K562 (cell line): ENCODE results near the gene ANO8. TPM values are rescaled to one million over a fixed set of nuclear protein-coding genes. Genes with fewer than 3 reads are reported as not detected.

ENCODE experiments used
- PML ChIP-seq: IDR thresholded peaks from 2 replicates; pipeline ENCODE4 v1.6.1; 2012; ENCODE audit warnings: low read length, inconsistent platforms
- POLR2A ChIP-seq: fragments of 450-650 bp; conservative IDR thresholded peaks from 2 replicates; pipeline ENCODE4 v1.6.1; 2016
- RBM22 ChIP-seq: fragments of 200-400 bp; formaldehyde crosslinking; IDR thresholded peaks from 2 replicates; pipeline ENCODE4 v1.6.1; 2018; ENCODE audit warnings: low read length, low read depth; ENCODE audit not compliant: poor library complexity, severe bottlenecking
- SMAD1 ChIP-seq: fragments of 150-350 bp; IDR thresholded peaks from 2 replicates; pipeline ENCODE4 v1.6.1; 2014; ENCODE audit warnings: low read length, low read depth; ENCODE audit not compliant: partially characterized antibody
- U2AF1 ChIP-seq: fragments of 200-400 bp; formaldehyde crosslinking; optimal IDR thresholded peaks from 2 replicates; pipeline ENCODE3; 2017; ENCODE audit warnings: mild to moderate bottlenecking, low read depth, low read length, moderate library complexity
- YBX1 ChIP-seq: fragments of 450-650 bp; IDR thresholded peaks from 2 replicates; pipeline ENCODE4 v1.7.1; 2016; ENCODE audit warnings: mild to moderate bottlenecking
- polyA plus RNA-seq, 8 experiments: library from polyadenylated mRNA; depleted of rRNA in 4 of 8; stranded (reverse) in 5 of 8; unstranded in 3 of 8; fragments of >200 nt; fragmentation: Nextera tagmentation in 2 of 8; fragmentation: Illumina TruSeq in 1 of 8; extraction: Ambion mirVana in 2 of 8; extraction: Trizol in 1 of 8; gene quantifications; 2 replicates each; pipeline versions ENCODE4 v1.2.1 to v1.2.3, GENCODE V29; 2011 to 2014; ENCODE audit warnings: inconsistent platforms in 1 of 8, missing spikeins in 1 of 8
- total RNA-seq, 7 experiments: library from RNA; depleted of rRNA in 6 of 7; stranded (reverse); fragments of >200 nt in 6 of 7; fragmentation: Illumina TruSeq in 2 of 7; extraction: Trizol in 2 of 7; gene quantifications; 2 replicates each; pipeline versions ENCODE4 v1.2.1 to v1.2.3, GENCODE V29; 2011 to 2021; ENCODE audit warnings: low replicate concordance in 1 of 7
- TF ChIP-seq, protein P1 (sequence below): sonication (generic); IDR thresholded peaks from 2 replicates; pipeline ENCODE4 v1.6.1; 2016
- TF ChIP-seq, protein P2 (sequence below), 2 experiments: fragments of 450-650 bp in 1 of 2; sonication (generic) in 1 of 2; formaldehyde crosslinking in 1 of 2; IDR thresholded peaks in 1 of 2; conservative IDR thresholded peaks in 1 of 2; 2 replicates each; pipeline versions ENCODE4 v1.6.1 to v1.8.1; 2016 to 2023; ENCODE audit warnings: mild to moderate bottlenecking in 2 of 2, moderate library complexity in 2 of 2, inconsistent platforms in 1 of 2, missing genetic modification reagents in 1 of 2
- TF ChIP-seq, protein P3 (sequence below), 2 experiments: fragments of 450-650 bp; IDR thresholded peaks; 2 replicates each; pipeline ENCODE4 v1.6.1; 2016; ENCODE audit warnings: mild to moderate bottlenecking in 2 of 2, borderline replicate concordance in 1 of 2, low read depth in 1 of 2, moderate library complexity in 1 of 2
- TF ChIP-seq, protein P4 (sequence below): fragments of 250-450 bp; sonication (Bioruptor Pico); IDR thresholded peaks from 2 replicates; pipeline ENCODE4 v1.5.0; 2021; ENCODE audit warnings: mild to moderate bottlenecking, borderline replicate concordance
- TF ChIP-seq, protein P5 (sequence below): fragments of 450-650 bp; IDR thresholded peaks from 2 replicates; pipeline ENCODE4 v1.6.1; 2016; ENCODE audit warnings: borderline replicate concordance

ANO8 gene
- total and polyA plus RNA-seq, 9 of the 15 experiments (the other 6 are each of a cell fraction or from before 2014, with no cell fraction given) = 0.07 to 7.6 (median 2.3) TPM; not detected in 1

DNA sequence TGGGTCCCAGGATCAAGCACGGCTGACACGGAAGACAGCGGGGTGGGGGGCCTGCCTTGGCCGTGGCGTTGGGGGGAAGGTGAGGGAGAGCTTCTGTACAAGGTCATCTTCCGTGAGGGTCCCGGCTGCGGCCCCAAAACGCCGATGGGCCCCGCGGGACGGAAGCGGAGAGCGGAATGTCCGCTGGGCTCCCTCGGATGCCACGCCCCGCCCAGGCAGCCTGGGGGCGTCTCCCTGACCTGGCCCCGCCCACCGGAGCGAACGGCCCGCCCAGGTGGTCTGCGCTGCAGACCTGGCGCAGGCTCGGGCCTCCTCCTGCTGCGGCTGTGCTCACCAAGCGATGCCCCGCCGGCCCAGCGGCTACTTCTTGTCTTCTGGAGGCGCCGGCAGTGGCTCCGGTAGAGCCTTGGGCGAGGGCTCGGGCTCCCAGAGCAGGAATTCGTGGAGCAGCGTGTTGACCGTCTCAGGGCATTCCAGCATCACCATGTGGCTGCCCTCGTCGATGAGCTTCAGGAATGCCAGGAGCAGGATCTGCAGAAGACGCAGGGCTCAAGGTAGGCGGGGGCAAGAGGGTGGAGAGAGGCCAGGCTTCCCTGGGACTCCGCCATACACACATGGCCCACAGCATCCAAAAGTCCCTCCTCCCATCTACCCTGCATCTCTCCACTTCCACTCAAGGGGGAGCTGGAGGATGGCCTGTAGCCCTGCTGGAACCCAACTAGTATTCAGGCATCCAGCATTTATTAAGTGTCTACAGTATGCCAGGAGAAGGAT lies 42.2 kb downstream of the ANO8 start (continued):
- TF ChIP-seq, protein P1, sequence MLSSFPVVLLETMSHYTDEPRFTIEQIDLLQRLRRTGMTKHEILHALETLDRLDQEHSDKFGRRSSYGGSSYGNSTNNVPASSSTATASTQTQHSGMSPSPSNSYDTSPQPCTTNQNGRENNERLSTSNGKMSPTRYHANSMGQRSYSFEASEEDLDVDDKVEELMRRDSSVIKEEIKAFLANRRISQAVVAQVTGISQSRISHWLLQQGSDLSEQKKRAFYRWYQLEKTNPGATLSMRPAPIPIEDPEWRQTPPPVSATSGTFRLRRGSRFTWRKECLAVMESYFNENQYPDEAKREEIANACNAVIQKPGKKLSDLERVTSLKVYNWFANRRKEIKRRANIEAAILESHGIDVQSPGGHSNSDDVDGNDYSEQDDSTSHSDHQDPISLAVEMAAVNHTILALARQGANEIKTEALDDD = peak; percentile 53; the same call in 1 of the 2 replicates
- TF ChIP-seq RBM22 (no peak), U2AF1 (no peak), YBX1 (no peak), SMAD1 (no peak), PML (no peak), POLR2A (peak; percentile 84)
- TF ChIP-seq, protein P2, sequence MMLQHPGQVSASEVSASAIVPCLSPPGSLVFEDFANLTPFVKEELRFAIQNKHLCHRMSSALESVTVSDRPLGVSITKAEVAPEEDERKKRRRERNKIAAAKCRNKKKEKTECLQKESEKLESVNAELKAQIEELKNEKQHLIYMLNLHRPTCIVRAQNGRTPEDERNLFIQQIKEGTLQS (IDR thresholded peaks at IDR 0.05) = no peak
- TF ChIP-seq, protein P2 (CRISPR knock-in tag; conservative IDR thresholded peaks at IDR 0.05) = no peak
- TF ChIP-seq, protein P3, sequence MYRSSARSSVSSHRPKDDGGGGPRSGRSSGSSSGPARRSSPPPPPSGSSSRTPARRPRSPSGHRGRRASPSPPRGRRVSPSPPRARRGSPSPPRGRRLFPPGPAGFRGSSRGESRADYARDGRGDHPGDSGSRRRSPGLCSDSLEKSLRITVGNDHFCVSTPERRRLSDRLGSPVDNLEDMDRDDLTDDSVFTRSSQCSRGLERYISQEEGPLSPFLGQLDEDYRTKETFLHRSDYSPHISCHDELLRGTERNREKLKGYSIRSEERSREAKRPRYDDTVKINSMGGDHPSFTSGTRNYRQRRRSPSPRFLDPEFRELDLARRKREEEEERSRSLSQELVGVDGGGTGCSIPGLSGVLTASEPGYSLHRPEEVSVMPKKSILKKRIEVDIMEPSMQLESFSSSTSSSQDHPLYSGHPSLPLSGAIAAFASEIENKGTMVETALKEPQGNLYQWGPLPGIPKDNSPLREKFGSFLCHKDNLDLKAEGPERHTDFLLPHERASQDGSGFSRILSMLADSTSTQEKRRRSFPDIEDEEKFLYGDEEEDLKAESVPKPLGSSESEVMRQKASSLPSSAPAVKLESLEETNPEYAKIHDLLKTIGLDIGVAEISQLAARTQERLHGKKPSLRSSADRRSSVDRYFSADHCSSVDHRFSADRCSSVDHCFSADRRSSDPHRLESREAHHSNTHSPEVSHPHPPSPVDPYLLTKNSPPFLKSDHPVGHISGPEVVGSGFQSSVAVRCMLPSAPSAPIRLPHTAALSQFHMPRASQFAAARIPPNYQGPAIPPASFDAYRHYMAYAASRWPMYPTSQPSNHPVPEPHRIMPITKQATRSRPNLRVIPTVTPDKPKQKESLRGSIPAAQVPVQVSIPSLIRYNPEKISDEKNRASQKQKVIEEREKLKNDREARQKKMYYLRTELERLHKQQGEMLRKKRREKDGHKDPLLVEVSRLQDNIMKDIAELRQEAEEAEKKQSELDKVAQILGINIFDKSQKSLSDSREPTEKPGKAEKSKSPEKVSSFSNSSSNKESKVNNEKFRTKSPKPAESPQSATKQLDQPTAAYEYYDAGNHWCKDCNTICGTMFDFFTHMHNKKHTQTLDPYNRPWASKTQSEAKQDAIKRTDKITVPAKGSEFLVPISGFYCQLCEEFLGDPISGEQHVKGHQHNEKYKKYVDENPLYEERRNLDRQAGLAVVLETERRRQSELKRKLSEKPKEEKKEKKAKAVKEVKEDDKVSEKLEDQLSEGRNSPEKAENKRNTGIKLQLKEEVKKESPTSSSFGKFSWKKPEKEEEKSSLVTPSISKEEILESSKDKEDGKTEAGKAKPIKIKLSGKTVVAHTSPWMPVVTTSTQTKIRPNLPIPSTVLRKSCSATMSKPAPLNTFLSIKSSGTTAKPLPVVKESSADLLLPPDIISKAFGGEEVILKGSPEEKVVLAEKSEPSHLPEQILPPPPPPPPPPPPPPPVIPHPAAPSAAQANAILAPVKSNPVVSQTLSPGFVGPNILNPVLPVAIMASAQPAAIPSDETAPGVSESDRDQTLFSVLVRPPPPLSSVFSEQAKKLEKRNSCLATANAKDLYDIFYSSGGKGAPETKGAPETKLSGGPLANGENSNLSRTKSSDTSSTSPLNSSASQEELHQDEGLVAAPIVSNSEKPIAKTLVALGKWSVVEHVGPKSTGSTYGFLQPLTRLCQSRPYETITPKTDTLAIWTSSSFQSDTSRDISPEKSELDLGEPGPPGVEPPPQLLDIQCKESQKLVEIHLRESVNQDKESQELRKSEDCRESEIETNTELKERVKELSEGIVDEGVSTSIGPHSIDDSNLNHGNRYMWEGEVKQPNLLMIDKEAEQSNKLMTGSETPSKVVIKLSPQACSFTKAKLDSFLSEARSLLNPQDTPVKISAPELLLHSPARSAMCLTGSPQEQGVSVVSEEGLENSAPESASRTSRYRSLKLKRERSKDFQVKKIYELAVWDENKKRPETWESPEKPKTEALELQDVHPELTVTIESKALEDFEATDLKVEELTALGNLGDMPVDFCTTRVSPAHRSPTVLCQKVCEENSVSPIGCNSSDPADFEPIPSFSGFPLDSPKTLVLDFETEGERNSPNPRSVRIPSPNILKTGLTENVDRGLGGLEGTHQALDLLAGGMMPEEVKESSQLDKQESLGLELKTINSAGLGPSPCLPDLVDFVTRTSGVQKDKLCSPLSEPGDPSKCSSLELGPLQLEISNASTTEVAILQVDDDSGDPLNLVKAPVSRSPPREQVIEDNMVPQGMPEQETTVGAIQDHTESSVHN (IDR thresholded peaks at IDR 0.05; ENCODE audit: borderline replicate concordance in 1 of 2, low read depth in 1 of 2) = no peak
- TF ChIP-seq, protein P4, sequence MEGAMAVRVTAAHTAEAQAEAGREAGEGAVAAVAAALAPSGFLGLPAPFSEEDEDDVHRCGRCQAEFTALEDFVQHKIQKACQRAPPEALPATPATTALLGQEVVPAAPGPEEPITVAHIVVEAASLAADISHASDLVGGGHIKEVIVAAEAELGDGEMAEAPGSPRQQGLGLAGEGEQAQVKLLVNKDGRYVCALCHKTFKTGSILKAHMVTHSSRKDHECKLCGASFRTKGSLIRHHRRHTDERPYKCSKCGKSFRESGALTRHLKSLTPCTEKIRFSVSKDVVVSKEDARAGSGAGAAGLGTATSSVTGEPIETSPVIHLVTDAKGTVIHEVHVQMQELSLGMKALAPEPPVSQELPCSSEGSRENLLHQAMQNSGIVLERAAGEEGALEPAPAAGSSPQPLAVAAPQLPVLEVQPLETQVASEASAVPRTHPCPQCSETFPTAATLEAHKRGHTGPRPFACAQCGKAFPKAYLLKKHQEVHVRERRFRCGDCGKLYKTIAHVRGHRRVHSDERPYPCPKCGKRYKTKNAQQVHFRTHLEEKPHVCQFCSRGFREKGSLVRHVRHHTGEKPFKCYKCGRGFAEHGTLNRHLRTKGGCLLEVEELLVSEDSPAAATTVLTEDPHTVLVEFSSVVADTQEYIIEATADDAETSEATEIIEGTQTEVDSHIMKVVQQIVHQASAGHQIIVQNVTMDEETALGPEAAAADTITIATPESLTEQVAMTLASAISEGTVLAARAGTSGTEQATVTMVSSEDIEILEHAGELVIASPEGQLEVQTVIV (CRISPR knock-in tag) = no peak
- TF ChIP-seq, protein P5, sequence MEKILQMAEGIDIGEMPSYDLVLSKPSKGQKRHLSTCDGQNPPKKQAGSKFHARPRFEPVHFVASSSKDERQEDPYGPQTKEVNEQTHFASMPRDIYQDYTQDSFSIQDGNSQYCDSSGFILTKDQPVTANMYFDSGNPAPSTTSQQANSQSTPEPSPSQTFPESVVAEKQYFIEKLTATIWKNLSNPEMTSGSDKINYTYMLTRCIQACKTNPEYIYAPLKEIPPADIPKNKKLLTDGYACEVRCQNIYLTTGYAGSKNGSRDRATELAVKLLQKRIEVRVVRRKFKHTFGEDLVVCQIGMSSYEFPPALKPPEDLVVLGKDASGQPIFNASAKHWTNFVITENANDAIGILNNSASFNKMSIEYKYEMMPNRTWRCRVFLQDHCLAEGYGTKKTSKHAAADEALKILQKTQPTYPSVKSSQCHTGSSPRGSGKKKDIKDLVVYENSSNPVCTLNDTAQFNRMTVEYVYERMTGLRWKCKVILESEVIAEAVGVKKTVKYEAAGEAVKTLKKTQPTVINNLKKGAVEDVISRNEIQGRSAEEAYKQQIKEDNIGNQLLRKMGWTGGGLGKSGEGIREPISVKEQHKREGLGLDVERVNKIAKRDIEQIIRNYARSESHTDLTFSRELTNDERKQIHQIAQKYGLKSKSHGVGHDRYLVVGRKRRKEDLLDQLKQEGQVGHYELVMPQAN = peak; percentile 85; the same call in 1 of the 2 replicates
